ENCODE results near the gene RNF224.

RNF224 gene

GRCh38 chr9:137232510-137232909, 5.2 kb downstream of the RNF224 start:
- no peak for DNase-seq (ENCODE audit: low read depth)
- H3K4me3 ChIP-seq (ENCODE audit: low read length): no peak overlapping the region
- TF ChIP-seq CTCF (IDR thresholded peaks at IDR 0.05; ENCODE audit: insufficient read depth, low read depth, low read length, missing control alignments): no peak

GRCh38 chr9:137233143-137233980, 6.1 kb downstream of the RNF224 start:
- no peak for DNase-seq (ENCODE audit: low read depth)
- TF ChIP-seq CTCF (IDR thresholded peaks at IDR 0.05; ENCODE audit: insufficient read depth, low read depth, low read length, missing control alignments): no peak
- no peak overlapping the region for H3K4me3 ChIP-seq (ENCODE audit: low read length)

- no peak overlapping the region for H3K4me3 ChIP-seq (ENCODE audit: low read length)
- no peak for DNase-seq (ENCODE audit: low read depth)
- TF ChIP-seq CTCF (IDR thresholded peaks at IDR 0.05; ENCODE audit: insufficient read depth, low read depth, low read length, missing control alignments): no peak
Measured at GRCh38 chr9:137234055-137234697, 6.9 kb downstream of the RNF224 start.

- DNase-seq (ENCODE audit: low read depth): no peak
- H3K4me3 ChIP-seq (ENCODE audit: low read length): no peak overlapping the region
- TF ChIP-seq CTCF (IDR thresholded peaks at IDR 0.05; ENCODE audit: insufficient read depth, low read depth, low read length, missing control alignments): no peak
Measured at GRCh38 chr9:137234758-137235423, 7.6 kb downstream of the RNF224 start.

GRCh38 chr9:137235424-137236237, 8.3 kb downstream of the RNF224 start:
- DNase-seq (ENCODE audit: low read depth): no peak
- no peak overlapping the region for H3K4me3 ChIP-seq (ENCODE audit: low read length)
- no peak for TF ChIP-seq CTCF (IDR thresholded peaks at IDR 0.05; ENCODE audit: insufficient read depth, low read depth, low read length, missing control alignments)

- DNase-seq (ENCODE audit: low read depth): peak; percentile 82
- H3K4me3 ChIP-seq (ENCODE audit: low read length): no peak overlapping the region
- TF ChIP-seq CTCF (IDR thresholded peaks at IDR 0.05; ENCODE audit: insufficient read depth, low read depth, low read length, missing control alignments): peak; percentile 94
Measured at GRCh38 chr9:137236238-137236935, 9.1 kb downstream of the RNF224 start.

All from epithelial cell of esophagus (primary cell).